ENCODE results near the gene DNAI2. TPM values are rescaled to one million over a fixed set of nuclear protein-coding genes. Genes with fewer than 3 reads are reported as not detected.

Gene DNAI2
- total RNA-seq, 1 donor from 2014 or later: not detected

DNA sequence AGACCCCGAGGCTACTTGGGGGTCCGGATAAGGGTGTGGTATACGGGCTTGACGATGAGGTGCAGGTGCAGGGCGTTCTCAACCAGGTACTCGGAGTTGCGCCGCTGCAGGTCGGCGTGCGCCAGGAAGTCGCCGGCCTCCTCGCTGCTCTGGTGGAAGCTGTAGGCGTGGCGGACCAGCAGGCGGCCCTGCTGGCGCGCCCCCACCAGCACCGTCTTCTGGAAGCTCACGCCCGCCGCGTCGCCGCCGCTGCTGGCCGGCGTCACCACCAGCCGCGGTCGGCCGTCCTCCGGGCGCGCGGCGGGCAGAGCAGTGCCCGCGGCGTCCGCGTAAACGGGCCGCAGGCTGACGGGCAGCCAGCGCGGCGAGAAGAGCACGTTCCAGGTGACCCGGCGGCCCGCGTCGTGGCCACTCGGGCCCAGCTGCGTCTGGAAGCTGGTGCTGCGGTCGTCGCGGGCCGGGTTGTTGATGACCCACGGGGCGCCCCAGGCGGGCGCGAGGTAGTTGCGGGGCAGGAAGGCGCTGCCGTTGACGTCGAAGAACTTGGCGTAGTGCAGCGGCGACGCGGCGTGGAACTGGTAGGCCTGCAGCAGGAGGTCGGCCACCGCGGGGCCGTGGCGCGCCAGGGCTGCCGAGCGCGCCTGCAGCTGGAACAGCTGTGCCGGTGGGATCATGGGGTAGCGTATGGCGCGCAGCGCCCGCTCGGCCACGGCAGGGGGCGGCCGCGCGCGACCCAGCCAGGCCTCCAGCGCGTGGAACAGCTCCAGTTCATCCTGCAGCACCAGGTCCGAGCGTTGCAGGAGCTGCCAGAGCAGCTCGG lies 82.8 kb downstream of the DNAI2 start:
- peaks cover 2% of the 10 kb centered on the region for H3K9me3 Mint-ChIP-seq (ENCODE audit: unreplicated experiment)
- no peaks in the 10 kb centered on the region for H3K4me1 Mint-ChIP-seq (ENCODE audit: low read depth, unreplicated experiment)
- Histone ChIP-seq H3K27ac (ENCODE audit: low read depth, low read length) (no peak overlapping the region), H4K20me1 (ENCODE audit: insufficient read depth, low read length) (no peaks in the 10 kb centered on the region), H3K4me3 (ENCODE audit: insufficient read depth, low read depth, low read length) (no peak overlapping the region), H3K4me2 (ENCODE audit: low read length) (no peak overlapping the region), H3K9me3 (ENCODE audit: insufficient read depth, low read depth, low read length) (no peaks in the 10 kb centered on the region), H3K4me1 (ENCODE audit: insufficient read depth, low read length) (no peaks in the 10 kb centered on the region), H2AFZ (ENCODE audit: low read depth, low read length) (no peak overlapping the region), H3K9ac (ENCODE audit: low read length) (no peak overlapping the region), H3K27me3 (ENCODE audit: insufficient read depth, low read length) (peaks cover 36% of the 10 kb centered on the region), H3K36me3 (ENCODE audit: insufficient read depth, low read length) (no peaks in the 10 kb centered on the region), H3K79me2 (ENCODE audit: insufficient read depth, low read length) (no peaks in the 10 kb centered on the region)
- H3K36me3 Mint-ChIP-seq (ENCODE audit: low read depth, unreplicated experiment): peaks cover 1% of the 10 kb centered on the region
- TF ChIP-seq, protein P1, sequence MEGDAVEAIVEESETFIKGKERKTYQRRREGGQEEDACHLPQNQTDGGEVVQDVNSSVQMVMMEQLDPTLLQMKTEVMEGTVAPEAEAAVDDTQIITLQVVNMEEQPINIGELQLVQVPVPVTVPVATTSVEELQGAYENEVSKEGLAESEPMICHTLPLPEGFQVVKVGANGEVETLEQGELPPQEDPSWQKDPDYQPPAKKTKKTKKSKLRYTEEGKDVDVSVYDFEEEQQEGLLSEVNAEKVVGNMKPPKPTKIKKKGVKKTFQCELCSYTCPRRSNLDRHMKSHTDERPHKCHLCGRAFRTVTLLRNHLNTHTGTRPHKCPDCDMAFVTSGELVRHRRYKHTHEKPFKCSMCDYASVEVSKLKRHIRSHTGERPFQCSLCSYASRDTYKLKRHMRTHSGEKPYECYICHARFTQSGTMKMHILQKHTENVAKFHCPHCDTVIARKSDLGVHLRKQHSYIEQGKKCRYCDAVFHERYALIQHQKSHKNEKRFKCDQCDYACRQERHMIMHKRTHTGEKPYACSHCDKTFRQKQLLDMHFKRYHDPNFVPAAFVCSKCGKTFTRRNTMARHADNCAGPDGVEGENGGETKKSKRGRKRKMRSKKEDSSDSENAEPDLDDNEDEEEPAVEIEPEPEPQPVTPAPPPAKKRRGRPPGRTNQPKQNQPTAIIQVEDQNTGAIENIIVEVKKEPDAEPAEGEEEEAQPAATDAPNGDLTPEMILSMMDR (IDR thresholded peaks at IDR 0.05; ENCODE audit: insufficient read depth, low read depth, low read length): no peak
- peak; percentile 60 for TF ChIP-seq EZH2 (IDR thresholded peaks at IDR 0.05; ENCODE audit: insufficient read depth, low read length)
- peaks cover 68% of the 10 kb centered on the region for H3K27me3 Mint-ChIP-seq (ENCODE audit: low read depth, unreplicated experiment)
- FAIRE-seq: no peak
- DNase-seq (ENCODE audit: low read depth): no peak
- H3K4me3 Mint-ChIP-seq (ENCODE audit: unreplicated experiment): no peak overlapping the region
- no peak overlapping the region for H3K27ac Mint-ChIP-seq (ENCODE audit: unreplicated experiment)

DNA sequence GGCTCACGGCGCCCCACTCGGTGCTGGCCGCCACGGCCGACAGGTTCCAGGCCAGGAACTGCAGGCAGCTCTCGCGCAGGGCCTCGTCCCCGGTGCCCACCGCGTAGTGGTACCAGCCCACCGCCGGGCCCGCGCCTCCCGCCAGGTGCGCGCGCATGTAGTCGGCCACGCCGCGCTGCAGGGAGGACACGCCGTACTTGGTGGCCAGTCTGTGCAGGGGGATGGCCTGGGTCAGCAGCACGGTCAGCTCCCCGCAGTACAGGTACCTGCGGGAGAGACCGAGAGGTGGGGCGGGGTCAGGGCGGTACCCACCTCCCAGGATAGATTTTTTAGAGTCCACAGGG lies 83.4 kb downstream of the DNAI2 start:
- no peak for DNase-seq (ENCODE audit: low read depth)
- Histone ChIP-seq H4K20me1 (ENCODE audit: insufficient read depth, low read length) (no peaks in the 10 kb centered on the region), H3K79me2 (ENCODE audit: insufficient read depth, low read length) (no peaks in the 10 kb centered on the region), H3K27ac (ENCODE audit: low read depth, low read length) (no peak overlapping the region), H3K9me3 (ENCODE audit: insufficient read depth, low read depth, low read length) (no peaks in the 10 kb centered on the region), H3K4me2 (ENCODE audit: low read length) (no peak overlapping the region), H3K36me3 (ENCODE audit: insufficient read depth, low read length) (no peaks in the 10 kb centered on the region), H2AFZ (ENCODE audit: low read depth, low read length) (no peak overlapping the region), H3K4me3 (ENCODE audit: insufficient read depth, low read depth, low read length) (no peak overlapping the region), H3K9ac (ENCODE audit: low read length) (no peak overlapping the region), H3K4me1 (ENCODE audit: insufficient read depth, low read length) (no peaks in the 10 kb centered on the region), H3K27me3 (ENCODE audit: insufficient read depth, low read length) (peaks cover 31% of the 10 kb centered on the region)
- peaks cover 1% of the 10 kb centered on the region for H3K36me3 Mint-ChIP-seq (ENCODE audit: low read depth, unreplicated experiment)
- H3K4me1 Mint-ChIP-seq (ENCODE audit: low read depth, unreplicated experiment): no peaks in the 10 kb centered on the region
- H3K27me3 Mint-ChIP-seq (ENCODE audit: low read depth, unreplicated experiment): peaks cover 69% of the 10 kb centered on the region
- no peak for FAIRE-seq
- TF ChIP-seq, protein P1 (IDR thresholded peaks at IDR 0.05; ENCODE audit: insufficient read depth, low read depth, low read length): no peak
- TF ChIP-seq EZH2 (IDR thresholded peaks at IDR 0.05; ENCODE audit: insufficient read depth, low read length): peak; percentile 15
- H3K27ac Mint-ChIP-seq (ENCODE audit: unreplicated experiment): no peak overlapping the region
- H3K4me3 Mint-ChIP-seq (ENCODE audit: unreplicated experiment): no peak overlapping the region
- H3K9me3 Mint-ChIP-seq (ENCODE audit: unreplicated experiment): peaks cover 2% of the 10 kb centered on the region

DNA sequence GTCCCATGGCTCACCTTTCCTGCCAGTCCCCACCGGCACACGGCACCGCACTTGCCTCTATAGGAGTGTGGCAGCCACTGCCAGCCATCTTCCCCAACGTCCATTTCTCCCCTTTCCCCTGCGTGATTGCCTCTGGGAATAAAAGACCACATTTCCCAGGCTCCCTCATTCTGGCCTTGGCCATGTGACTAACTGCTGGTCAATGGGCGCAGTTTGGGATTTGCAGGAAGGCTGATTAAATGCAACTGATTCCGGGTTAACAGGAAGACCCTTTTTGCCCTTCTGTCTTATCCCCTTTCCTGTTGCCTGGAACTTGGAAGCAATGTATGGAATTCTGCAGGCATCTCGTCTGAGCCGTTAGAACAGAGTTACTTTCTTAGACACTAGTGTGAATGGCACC lies 84.7 kb downstream of the DNAI2 start:
- H3K36me3 ChIP-seq (ENCODE audit: insufficient read depth, low read length): no peaks in the 10 kb centered on the region
- FAIRE-seq (no peak), DNase-seq (ENCODE audit: low read depth) (no peak)
- H3K4me3 Mint-ChIP-seq (ENCODE audit: unreplicated experiment): no peak overlapping the region
- H3K36me3 Mint-ChIP-seq (ENCODE audit: low read depth, unreplicated experiment): peaks cover 1% of the 10 kb centered on the region
- no peak overlapping the region for H3K27ac Mint-ChIP-seq (ENCODE audit: unreplicated experiment)
- no peaks in the 10 kb centered on the region for H4K20me1 ChIP-seq (ENCODE audit: insufficient read depth, low read length)
- H3K9me3 ChIP-seq (ENCODE audit: insufficient read depth, low read depth, low read length): no peaks in the 10 kb centered on the region
- H3K4me2 ChIP-seq (ENCODE audit: low read length): no peak overlapping the region
- peaks cover 2% of the 10 kb centered on the region for H3K9me3 Mint-ChIP-seq (ENCODE audit: unreplicated experiment)
- TF ChIP-seq, protein P1 (IDR thresholded peaks at IDR 0.05; ENCODE audit: insufficient read depth, low read depth, low read length): no peak
- TF ChIP-seq EZH2 (IDR thresholded peaks at IDR 0.05; ENCODE audit: insufficient read depth, low read length): no peak
- H3K27me3 ChIP-seq (ENCODE audit: insufficient read depth, low read length): peaks cover 30% of the 10 kb centered on the region
- peaks cover 69% of the 10 kb centered on the region for H3K27me3 Mint-ChIP-seq (ENCODE audit: low read depth, unreplicated experiment)
- no peaks in the 10 kb centered on the region for H3K4me1 ChIP-seq (ENCODE audit: insufficient read depth, low read length)
- H3K9ac ChIP-seq (ENCODE audit: low read length): no peak overlapping the region
- H2AFZ ChIP-seq (ENCODE audit: low read depth, low read length): no peak overlapping the region
- no peak overlapping the region for H3K4me3 ChIP-seq (ENCODE audit: insufficient read depth, low read depth, low read length)
- H3K4me1 Mint-ChIP-seq (ENCODE audit: low read depth, unreplicated experiment): no peaks in the 10 kb centered on the region
- H3K27ac ChIP-seq (ENCODE audit: low read depth, low read length): no peak overlapping the region
- no peaks in the 10 kb centered on the region for H3K79me2 ChIP-seq (ENCODE audit: insufficient read depth, low read length)

Measured in astrocyte (in vitro differentiated cells and primary cell).